GM23338 (cell line): ENCODE data around the gene NAXE. TPM values are rescaled to one million over a fixed set of nuclear protein-coding genes. Genes with fewer than 3 reads are reported as not detected.

Experiments
- ATAC-seq: fragments of 200-7000 bp; cut with Tn5 transposase; 3 replicates; pipeline ENCODE4 v1.9.1; 2020
- DNase-seq: peaks from one replicate; pipeline ENCODE4 v3.0.0-alpha.2; 2015; ENCODE audit warnings: low spot score
- H2AFZ ChIP-seq: fragments of 200-600 bp; sonication (generic); 2 replicates; pipeline ENCODE4 v1.8.0; 2016; ENCODE audit warnings: antibody characterized with exemption, mild to moderate bottlenecking, moderate library complexity
- H3F3A ChIP-seq: fragments of 200-600 bp; sonication (generic); replicated peaks from 2 replicates; pipeline ENCODE4 v1.8.0; 2017; ENCODE audit warnings: antibody characterized with exemption, mixed run types, low read depth
- H3K27ac ChIP-seq: fragments of 200-600 bp; sonication (generic); 2 replicates; pipeline ENCODE4 v1.6.1; 2016; ENCODE audit warnings: low read depth
- H3K27me3 ChIP-seq: fragments of 200-600 bp; sonication (generic); 2 replicates; pipeline ENCODE4 v1.8.0; 2016; ENCODE audit warnings: mild to moderate bottlenecking, mixed run types, moderate library complexity; ENCODE audit not compliant: insufficient read depth
- H3K36me3 ChIP-seq: fragments of 200-600 bp; sonication (generic); 2 replicates; pipeline ENCODE4 v1.8.0; 2016; ENCODE audit warnings: mild to moderate bottlenecking; ENCODE audit not compliant: insufficient read depth
- H3K4me1 ChIP-seq: fragments of 200-600 bp; sonication (generic); 2 replicates; pipeline ENCODE4 v1.8.0; 2016; ENCODE audit warnings: mild to moderate bottlenecking, moderate library complexity; ENCODE audit not compliant: insufficient read depth
- H3K4me2 ChIP-seq: fragments of 200-600 bp; sonication (generic); 2 replicates; pipeline ENCODE4 v1.7.1; 2017; ENCODE audit warnings: mixed run types
- H3K4me3 ChIP-seq: fragments of 200-600 bp; sonication (generic); 2 replicates; pipeline ENCODE4 v1.6.1; 2016; ENCODE audit warnings: mixed run types
- H3K79me2 ChIP-seq: fragments of 200-600 bp; sonication (generic); replicated peaks from 2 replicates; pipeline ENCODE4 v1.8.0; 2017; ENCODE audit warnings: mild to moderate bottlenecking; ENCODE audit not compliant: insufficient read depth
- H3K9me2 ChIP-seq: fragments of 200-600 bp; sonication (generic); 2 replicates; pipeline ENCODE4 v1.8.0; 2017; ENCODE audit not compliant: insufficient read depth
- H4K20me1 ChIP-seq: fragments of 200-600 bp; sonication (generic); replicated peaks from 2 replicates; pipeline ENCODE4 v1.8.0; 2017; ENCODE audit warnings: mild to moderate bottlenecking; ENCODE audit not compliant: insufficient read depth
- H3K27ac Mint-ChIP-seq: 2 replicates; pipeline ENCODE4 v1.8.0; 2020; ENCODE audit warnings: inconsistent platforms, mild to moderate bottlenecking, moderate library complexity, mixed read lengths
- H3K27me3 Mint-ChIP-seq: 3 replicates; pipeline ENCODE4 v1.8.0; 2022; ENCODE audit warnings: low read depth, mild to moderate bottlenecking, moderate library complexity, mixed read lengths, inconsistent platforms; ENCODE audit not compliant: insufficient read depth, poor library complexity
- H3K36me3 Mint-ChIP-seq: 3 replicates; pipeline ENCODE4 v1.8.0; 2021; ENCODE audit warnings: low read depth, mild to moderate bottlenecking, inconsistent platforms, moderate library complexity, mixed read lengths
- H3K4me1 Mint-ChIP-seq: 3 replicates; pipeline ENCODE4 v1.8.0; 2020; ENCODE audit warnings: mild to moderate bottlenecking, inconsistent platforms, mixed read lengths
- H3K4me3 Mint-ChIP-seq: 3 replicates; pipeline ENCODE4 v1.8.0; 2021; ENCODE audit warnings: moderate library complexity, mild to moderate bottlenecking, inconsistent platforms, mixed read lengths
- H3K9me3 Mint-ChIP-seq: 3 replicates; pipeline ENCODE4 v1.8.0; 2020; ENCODE audit warnings: moderate library complexity, mild to moderate bottlenecking, inconsistent platforms, mixed read lengths
- CREB1 ChIP-seq: fragments of 250-450 bp; sonication (Bioruptor Pico); IDR thresholded peaks from 2 replicates; pipeline ENCODE4 v1.5.0; 2020; ENCODE audit warnings: low read depth, mild to moderate bottlenecking, moderate library complexity
- CTCF ChIP-seq, 2 experiments: fragments of 200-600 bp in 1 of 2; sonication (generic) in 1 of 2; conservative IDR thresholded peaks; 2 replicates each; pipeline versions ENCODE4 v1.5.1 to v1.6.1; 2016 to 2017; ENCODE audit warnings: antibody characterized with exemption in 2 of 2, low read depth in 2 of 2, mild to moderate bottlenecking in 2 of 2, moderate library complexity in 1 of 2
- JUNB ChIP-seq: IDR thresholded peaks from one replicate; pipeline ENCODE4 v1.6.1; 2016; ENCODE audit warnings: antibody characterized with exemption; ENCODE audit not compliant: unreplicated experiment
- NANOG ChIP-seq: IDR thresholded peaks from 2 replicates; pipeline ENCODE4 v1.6.1; 2016; ENCODE audit warnings: antibody characterized with exemption, borderline replicate concordance
- POLR2AphosphoS5 ChIP-seq: IDR thresholded peaks from 2 replicates; pipeline ENCODE4 v1.6.1; 2016; ENCODE audit warnings: antibody characterized with exemption, low read depth
- STAT1 ChIP-seq: IDR thresholded peaks from one replicate; pipeline ENCODE4 v1.6.1; 2016; ENCODE audit warnings: antibody characterized with exemption; ENCODE audit not compliant: unreplicated experiment
- ZNF114 ChIP-seq: fragments of 250-450 bp; sonication (Bioruptor Pico); IDR thresholded peaks from 2 replicates; pipeline ENCODE4 v1.5.0; 2020; ENCODE audit warnings: mild to moderate bottlenecking, moderate library complexity
- ZNF331 ChIP-seq: fragments of 250-450 bp; sonication (Bioruptor Pico); IDR thresholded peaks from 2 replicates; pipeline ENCODE4 v1.5.0; 2020; ENCODE audit warnings: low read depth, mild to moderate bottlenecking, moderate library complexity
- polyA plus RNA-seq: library from polyadenylated mRNA; unstranded; fragments of >200 nt; fragmentation: Nextera tagmentation; extraction: Ambion mirVana; gene quantifications from 2 replicates; pipeline ENCODE4 v1.2.1, GENCODE V29; 2016
- total RNA-seq: library from RNA; depleted of rRNA; stranded (reverse); fragments of >200 nt; shearing (Covaris generic); gene quantifications from 2 replicates; pipeline ENCODE4 v1.2.3, GENCODE V29; 2014
- TF ChIP-seq, protein P1 (sequence below): IDR thresholded peaks from 2 replicates; pipeline ENCODE4 v1.6.1; 2016; ENCODE audit warnings: antibody characterized with exemption
- TF ChIP-seq, protein P2 (sequence below): IDR thresholded peaks from one replicate; pipeline ENCODE4 v1.6.1; 2018; ENCODE audit warnings: antibody characterized with exemption; ENCODE audit not compliant: unreplicated experiment

NAXE gene
- total and polyA plus RNA-seq, 2 experiments from 2014 or later: 82.1 to 87.5 TPM

GRCh38 chr1:156553860-156554485, 37.6 kb upstream of the NAXE start (continued):
- TF ChIP-seq STAT1: no peak
- no peak for TF ChIP-seq ZNF331 (CRISPR knock-in tag)
- TF ChIP-seq ZNF114 (CRISPR knock-in tag): no peak

GRCh38 chr1:156554971-156555370, 36.6 kb upstream of the NAXE start:
- H3K36me3 ChIP-seq: peaks cover 6% of the 10 kb centered on the region; the same call in 1 of the 2 replicates
- peaks cover 2% of the 10 kb centered on the region for H3K27me3 Mint-ChIP-seq
- no peaks in the 10 kb centered on the region for H3K4me1 ChIP-seq
- H3K4me3 Mint-ChIP-seq: no peak overlapping the region
- H3K4me2 ChIP-seq: no peak overlapping the region
- no peaks in the 10 kb centered on the region for H4K20me1 ChIP-seq
- H3K9me2 ChIP-seq: no peaks in the 10 kb centered on the region
- no peaks in the 10 kb centered on the region for H3K79me2 ChIP-seq
- no peaks in the 10 kb centered on the region for H3K27me3 ChIP-seq
- ATAC-seq (no peak), DNase-seq (no peak)
- no peak overlapping the region for H3K4me3 ChIP-seq
- H3K36me3 Mint-ChIP-seq: peaks cover 24% of the 10 kb centered on the region
- H2AFZ ChIP-seq: no peak overlapping the region
- H3K27ac ChIP-seq: no peak overlapping the region
- no peaks in the 10 kb centered on the region for H3F3A ChIP-seq
- H3K9me3 Mint-ChIP-seq: no peaks in the 10 kb centered on the region
- H3K4me1 Mint-ChIP-seq: no peaks in the 10 kb centered on the region
- TF ChIP-seq, protein P1, sequence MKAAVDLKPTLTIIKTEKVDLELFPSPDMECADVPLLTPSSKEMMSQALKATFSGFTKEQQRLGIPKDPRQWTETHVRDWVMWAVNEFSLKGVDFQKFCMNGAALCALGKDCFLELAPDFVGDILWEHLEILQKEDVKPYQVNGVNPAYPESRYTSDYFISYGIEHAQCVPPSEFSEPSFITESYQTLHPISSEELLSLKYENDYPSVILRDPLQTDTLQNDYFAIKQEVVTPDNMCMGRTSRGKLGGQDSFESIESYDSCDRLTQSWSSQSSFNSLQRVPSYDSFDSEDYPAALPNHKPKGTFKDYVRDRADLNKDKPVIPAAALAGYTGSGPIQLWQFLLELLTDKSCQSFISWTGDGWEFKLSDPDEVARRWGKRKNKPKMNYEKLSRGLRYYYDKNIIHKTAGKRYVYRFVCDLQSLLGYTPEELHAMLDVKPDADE: no peak
- TF ChIP-seq NANOG (no peak), ZNF114 (CRISPR knock-in tag) (no peak), STAT1 (no peak), CTCF (conservative IDR thresholded peaks at IDR 0.05; ENCODE audit: low read depth in 2 of 2) (no peak), CREB1 (CRISPR knock-in tag) (no peak), POLR2AphosphoS5 (no peak), JUNB (no peak)
- TF ChIP-seq, protein P2, sequence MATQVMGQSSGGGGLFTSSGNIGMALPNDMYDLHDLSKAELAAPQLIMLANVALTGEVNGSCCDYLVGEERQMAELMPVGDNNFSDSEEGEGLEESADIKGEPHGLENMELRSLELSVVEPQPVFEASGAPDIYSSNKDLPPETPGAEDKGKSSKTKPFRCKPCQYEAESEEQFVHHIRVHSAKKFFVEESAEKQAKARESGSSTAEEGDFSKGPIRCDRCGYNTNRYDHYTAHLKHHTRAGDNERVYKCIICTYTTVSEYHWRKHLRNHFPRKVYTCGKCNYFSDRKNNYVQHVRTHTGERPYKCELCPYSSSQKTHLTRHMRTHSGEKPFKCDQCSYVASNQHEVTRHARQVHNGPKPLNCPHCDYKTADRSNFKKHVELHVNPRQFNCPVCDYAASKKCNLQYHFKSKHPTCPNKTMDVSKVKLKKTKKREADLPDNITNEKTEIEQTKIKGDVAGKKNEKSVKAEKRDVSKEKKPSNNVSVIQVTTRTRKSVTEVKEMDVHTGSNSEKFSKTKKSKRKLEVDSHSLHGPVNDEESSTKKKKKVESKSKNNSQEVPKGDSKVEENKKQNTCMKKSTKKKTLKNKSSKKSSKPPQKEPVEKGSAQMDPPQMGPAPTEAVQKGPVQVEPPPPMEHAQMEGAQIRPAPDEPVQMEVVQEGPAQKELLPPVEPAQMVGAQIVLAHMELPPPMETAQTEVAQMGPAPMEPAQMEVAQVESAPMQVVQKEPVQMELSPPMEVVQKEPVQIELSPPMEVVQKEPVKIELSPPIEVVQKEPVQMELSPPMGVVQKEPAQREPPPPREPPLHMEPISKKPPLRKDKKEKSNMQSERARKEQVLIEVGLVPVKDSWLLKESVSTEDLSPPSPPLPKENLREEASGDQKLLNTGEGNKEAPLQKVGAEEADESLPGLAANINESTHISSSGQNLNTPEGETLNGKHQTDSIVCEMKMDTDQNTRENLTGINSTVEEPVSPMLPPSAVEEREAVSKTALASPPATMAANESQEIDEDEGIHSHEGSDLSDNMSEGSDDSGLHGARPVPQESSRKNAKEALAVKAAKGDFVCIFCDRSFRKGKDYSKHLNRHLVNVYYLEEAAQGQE: no peak
- H3K27ac Mint-ChIP-seq: no peak overlapping the region
